Measurements from ENCODE around the gene DHX15.

DNA sequence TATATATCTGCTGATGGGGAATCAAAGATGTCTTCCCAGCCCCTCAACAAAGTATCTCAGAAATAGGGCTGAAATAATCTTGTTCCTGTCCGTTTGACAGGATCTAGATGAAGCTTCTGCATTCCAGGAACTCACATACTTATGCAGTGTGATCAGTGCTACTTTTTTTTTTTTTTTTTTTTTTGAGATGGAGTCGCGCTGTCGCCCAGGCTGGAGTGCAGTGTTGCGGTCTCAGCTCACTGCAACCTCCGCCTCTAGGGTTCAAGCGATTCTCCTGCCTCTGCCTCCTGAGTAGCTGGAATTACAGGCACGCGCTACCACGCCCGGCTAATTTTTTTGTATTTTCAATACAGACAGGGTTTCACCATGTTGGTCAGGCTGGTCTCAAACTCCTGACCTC is 36.4 kb downstream of the DHX15 start:
- TF ChIP-seq, protein P1, sequence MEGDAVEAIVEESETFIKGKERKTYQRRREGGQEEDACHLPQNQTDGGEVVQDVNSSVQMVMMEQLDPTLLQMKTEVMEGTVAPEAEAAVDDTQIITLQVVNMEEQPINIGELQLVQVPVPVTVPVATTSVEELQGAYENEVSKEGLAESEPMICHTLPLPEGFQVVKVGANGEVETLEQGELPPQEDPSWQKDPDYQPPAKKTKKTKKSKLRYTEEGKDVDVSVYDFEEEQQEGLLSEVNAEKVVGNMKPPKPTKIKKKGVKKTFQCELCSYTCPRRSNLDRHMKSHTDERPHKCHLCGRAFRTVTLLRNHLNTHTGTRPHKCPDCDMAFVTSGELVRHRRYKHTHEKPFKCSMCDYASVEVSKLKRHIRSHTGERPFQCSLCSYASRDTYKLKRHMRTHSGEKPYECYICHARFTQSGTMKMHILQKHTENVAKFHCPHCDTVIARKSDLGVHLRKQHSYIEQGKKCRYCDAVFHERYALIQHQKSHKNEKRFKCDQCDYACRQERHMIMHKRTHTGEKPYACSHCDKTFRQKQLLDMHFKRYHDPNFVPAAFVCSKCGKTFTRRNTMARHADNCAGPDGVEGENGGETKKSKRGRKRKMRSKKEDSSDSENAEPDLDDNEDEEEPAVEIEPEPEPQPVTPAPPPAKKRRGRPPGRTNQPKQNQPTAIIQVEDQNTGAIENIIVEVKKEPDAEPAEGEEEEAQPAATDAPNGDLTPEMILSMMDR (conservative IDR thresholded peaks at IDR 0.05): no peak
- no peak for TF ChIP-seq EZH2 (IDR thresholded peaks at IDR 0.05; ENCODE audit: low read depth)
